Adrenal gland (tissue), 5 donors: ENCODE data around the gene ITIH3.

ENCODE experiments used
- POLR2A ChIP-seq, 2 donors: fragments of 450-650 bp; IDR thresholded peaks; one replicate each; pipeline ENCODE4 v1.6.1; 2017; ENCODE audit warnings: antibody characterized with exemption in 2 of 2, mild to moderate bottlenecking in 2 of 2, moderate library complexity in 1 of 2
- TF ChIP-seq, protein P1 (sequence below), 6 experiments: fragments of 450-650 bp in 4 of 6; fragments of 200-600 bp in 2 of 6; sonication (generic) in 1 of 6; IDR thresholded peaks; 1 replicate in 5 of 6; 2 replicates in 1 of 6; pipeline versions ENCODE4 v1.5.1 to v1.8.0; 2016 to 2021; ENCODE audit warnings: antibody characterized with exemption in 6 of 6, mild to moderate bottlenecking in 2 of 6, moderate library complexity in 1 of 6
- donor health status: DM: no; HTN: no; CAD: no.

- TF ChIP-seq, protein P1, sequence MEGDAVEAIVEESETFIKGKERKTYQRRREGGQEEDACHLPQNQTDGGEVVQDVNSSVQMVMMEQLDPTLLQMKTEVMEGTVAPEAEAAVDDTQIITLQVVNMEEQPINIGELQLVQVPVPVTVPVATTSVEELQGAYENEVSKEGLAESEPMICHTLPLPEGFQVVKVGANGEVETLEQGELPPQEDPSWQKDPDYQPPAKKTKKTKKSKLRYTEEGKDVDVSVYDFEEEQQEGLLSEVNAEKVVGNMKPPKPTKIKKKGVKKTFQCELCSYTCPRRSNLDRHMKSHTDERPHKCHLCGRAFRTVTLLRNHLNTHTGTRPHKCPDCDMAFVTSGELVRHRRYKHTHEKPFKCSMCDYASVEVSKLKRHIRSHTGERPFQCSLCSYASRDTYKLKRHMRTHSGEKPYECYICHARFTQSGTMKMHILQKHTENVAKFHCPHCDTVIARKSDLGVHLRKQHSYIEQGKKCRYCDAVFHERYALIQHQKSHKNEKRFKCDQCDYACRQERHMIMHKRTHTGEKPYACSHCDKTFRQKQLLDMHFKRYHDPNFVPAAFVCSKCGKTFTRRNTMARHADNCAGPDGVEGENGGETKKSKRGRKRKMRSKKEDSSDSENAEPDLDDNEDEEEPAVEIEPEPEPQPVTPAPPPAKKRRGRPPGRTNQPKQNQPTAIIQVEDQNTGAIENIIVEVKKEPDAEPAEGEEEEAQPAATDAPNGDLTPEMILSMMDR (IDR thresholded peaks at IDR 0.05): no peak
- TF ChIP-seq POLR2A (IDR thresholded peaks at IDR 0.05): no peak
Observed at GRCh38 chr3:52793702-52794611, 639 bp upstream of the ITIH3 start.
